Hippocampal formation (tissue), 2 donors: ENCODE data around the gene ZNF282.

ENCODE experiments used
- DNase-seq, 2 donors: peaks; one replicate each; lab custom pipeline; 2025; lab: John Stamatoyannopoulos, UW

The ZNF282 gene

GRCh38 chr7:149191851-149192250, 3.5 kb upstream of the ZNF282 start:
- DNase-seq = no peak

DNA sequence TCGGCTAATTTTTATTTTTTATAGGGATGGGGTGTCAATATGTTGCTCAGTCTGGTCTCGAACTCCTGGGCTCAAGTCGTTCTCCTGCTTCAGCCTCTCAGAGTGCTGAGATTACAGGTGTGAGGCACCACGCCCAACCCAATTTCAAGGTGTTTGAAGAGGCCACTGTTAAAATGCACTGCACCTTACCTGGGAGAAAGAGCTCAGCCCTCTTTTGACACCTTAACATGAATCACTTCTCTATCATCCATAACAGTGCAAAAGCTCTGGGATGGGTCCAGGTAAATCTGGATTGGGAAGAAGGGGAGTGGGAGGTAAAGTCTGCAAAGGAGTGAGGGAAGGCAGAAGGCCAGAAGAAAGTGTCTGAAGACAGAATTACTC, 557 bp upstream of the ZNF282 start:
- no peak for DNase-seq

DNA sequence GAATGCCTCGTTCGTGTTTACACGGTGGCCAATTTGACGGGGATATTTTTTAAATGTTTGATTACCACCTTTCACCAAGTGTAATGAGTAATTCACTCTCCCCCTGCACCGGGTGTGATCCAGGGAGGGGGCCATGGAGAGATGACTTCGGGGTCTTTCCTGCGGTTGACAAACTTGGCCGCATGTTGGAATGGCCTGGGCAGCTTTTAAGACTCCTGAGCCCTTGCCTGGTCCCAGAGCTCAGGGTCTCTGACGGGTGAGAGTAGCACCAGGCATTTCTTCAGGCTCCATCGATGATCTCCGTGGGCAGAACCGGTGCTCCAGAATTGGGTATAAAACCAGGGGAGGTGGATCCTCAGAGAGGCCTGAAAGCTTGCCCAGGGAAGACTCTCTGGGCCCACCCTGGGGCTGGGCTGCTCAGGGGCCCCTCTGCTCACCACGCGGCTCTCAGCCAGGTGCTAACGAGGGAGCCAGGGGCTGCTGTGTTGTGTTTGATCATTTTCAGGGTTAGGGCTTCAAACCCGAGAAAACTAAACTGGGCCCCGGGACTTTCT, 882 bp downstream of the ZNF282 start:
- DNase-seq = no peak

DNA sequence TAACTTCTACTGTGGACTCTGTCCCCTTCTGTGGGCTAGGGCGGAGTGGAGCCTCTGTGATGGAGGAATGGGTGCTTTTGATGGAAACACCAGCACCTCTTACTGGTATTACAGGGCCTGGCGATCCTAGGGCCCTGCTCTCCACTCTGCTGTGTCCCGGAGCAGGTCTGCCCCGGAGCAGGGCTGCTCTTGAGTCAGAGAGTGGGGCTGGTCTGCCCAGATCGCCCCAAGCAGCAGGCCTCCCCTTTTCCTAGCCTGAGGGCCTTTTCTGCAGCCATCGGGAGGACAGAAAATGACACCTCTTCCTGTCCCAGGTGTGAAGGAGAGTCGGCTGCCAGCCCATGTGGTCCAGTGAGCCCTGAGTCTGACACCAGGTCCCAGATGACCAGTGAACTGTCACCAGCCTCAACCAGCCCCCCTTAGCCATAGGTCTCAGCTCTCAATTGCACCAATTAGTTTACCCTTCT, 1.4 kb downstream of the ZNF282 start:
- DNase-seq = no peak

DNA sequence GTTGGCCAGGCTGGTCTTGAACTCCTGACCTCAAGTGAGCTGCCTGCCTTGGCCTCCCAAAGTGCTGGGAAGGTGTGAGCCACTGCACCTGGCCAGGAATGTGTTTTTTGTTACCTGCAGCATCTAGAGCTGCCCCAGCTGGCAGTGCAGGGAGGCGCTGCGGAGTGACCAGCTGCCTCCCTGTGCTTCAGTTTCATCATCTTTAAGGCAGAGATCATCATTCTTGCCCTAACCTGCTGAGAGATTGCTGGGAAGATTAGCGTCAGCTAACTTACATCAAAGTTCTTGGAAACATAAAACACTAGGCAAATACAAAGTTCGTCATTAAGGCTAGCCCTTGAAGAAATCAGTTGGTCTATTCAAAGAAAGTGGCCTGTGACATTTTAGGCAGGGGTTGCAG, 2.3 kb downstream of the ZNF282 start:
- DNase-seq = no peak

DNA sequence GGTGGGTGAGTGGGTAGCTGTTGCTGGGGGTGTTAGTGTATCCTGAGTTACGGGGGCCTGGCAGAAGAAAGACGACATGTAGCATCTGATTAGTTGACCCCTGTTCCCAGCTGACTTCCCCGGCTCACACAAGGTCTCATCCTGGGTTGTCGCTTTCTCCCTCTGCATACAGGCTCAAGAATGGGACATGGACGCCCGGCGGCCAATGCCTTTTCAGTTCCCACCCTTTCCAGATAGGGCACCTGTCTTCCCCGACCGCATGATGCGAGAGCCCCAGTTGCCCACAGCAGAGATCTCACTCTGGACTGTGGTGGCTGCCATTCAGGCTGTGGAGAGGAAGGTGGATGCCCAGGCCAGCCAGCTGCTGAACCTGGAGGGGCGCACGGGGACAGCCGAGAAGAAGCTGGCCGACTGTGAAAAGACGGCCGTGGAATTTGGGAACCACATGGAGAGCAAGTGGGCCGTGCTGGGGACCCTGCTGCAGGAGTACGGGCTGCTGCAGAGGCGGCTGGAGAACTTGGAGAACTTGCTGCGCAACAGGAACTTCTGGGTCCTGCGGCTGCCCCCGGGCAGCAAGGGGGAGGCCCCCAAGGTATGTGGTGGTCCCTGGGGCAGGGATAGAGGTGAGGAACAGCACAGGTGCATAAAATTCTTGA, 2.9 kb downstream of the ZNF282 start:
- DNase-seq = no peak

GRCh38 chr7:149199234-149199995, 4.1 kb downstream of the ZNF282 start:
- DNase-seq = no peak

DNA sequence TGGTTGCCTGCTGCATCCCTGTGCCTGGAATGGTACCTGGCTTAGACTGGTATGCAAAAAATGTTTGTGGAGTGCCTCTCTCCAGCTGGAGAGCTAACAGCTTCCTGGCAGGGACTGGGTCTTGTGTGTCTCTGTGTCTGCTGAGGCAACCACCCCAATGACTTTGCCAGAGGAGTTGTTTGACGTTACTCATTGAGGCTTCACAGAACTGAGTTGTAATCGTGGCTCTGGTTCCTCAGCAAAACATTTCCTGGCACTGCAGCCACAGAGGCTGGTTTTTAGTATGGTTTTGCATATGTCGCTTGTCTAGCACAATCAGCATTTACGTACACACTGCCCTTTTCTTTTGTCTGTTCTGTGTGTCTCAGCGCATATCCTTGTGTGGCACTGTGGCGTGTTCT, 7.5 kb downstream of the ZNF282 start:
- DNase-seq = no peak

- no peak for DNase-seq
Observed at GRCh38 chr7:149205690-149206381, 10.5 kb downstream of the ZNF282 start.

- DNase-seq = no peak
Observed at GRCh38 chr7:149207324-149208035, 12.1 kb downstream of the ZNF282 start.

DNA sequence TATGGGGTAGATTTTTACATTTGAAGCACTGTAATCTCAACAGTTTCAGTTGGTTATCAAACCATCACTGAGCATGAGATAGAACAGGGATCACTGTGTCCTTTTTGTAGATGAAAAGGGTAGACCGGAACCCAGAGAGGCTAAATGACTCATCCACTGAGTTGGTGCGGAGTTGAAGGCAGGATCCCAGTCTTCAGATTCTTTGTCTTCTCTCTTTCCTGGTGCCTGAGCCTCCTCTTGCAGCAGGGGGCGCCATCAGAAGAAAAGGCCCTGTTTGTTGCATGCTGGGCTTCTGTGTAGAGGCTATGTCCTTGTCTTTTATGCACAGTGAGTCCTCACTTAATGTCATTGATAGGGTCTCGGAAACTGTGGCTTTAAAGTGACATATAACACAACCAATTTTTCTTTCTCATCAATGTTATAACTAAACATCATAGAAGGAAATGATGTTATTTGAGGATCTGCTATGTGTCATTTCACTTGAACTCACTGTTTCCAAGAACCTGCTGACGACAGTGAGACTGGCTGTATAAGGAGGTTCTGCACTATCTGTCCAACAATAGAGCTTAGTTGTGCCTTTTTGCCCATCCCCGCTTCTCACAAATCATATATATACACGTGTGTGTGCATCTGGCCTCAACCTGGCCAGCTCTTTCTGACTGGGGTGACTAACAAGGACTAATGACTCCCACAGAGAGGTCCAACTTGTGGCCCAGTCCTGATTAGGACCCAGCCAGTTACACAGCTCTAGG, 14.3 kb downstream of the ZNF282 start:
- DNase-seq = no peak

- DNase-seq = no peak
Observed at GRCh38 chr7:149210551-149210950, 15.2 kb downstream of the ZNF282 start.

DNA sequence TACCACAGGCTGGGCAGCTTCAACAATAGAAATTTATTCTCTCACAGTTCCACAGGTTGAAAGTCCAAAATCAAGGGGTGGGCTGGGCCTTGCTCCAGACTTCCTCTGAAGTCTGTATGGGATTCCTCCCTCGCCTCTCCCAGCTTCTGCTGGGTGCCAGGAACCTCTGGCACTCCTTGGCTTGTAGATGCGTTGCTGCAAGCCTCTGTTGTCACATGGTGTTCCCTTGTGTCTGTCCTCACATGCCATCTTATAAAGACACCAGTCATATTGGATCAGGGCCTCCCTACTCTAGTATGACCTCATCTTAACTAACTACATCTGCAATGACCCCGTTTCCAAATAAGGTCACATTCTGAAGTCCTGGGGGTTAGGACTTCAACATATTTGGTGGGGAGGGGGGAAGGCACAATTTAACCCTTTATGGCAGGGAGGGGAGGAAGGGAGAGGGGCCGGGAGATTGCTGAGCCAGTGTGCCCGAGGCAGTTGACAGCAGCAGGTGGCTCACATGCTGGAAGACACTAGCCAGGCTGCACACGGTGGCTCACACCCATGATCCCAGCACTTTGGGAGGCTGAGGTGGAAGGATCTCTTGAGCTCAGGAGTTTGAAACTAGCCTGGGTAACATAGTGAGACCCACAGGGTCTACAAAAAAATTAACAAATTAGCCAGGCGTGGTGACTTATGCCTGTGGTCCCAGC, 18.8 kb downstream of the ZNF282 start:
- DNase-seq = no peak

DNA sequence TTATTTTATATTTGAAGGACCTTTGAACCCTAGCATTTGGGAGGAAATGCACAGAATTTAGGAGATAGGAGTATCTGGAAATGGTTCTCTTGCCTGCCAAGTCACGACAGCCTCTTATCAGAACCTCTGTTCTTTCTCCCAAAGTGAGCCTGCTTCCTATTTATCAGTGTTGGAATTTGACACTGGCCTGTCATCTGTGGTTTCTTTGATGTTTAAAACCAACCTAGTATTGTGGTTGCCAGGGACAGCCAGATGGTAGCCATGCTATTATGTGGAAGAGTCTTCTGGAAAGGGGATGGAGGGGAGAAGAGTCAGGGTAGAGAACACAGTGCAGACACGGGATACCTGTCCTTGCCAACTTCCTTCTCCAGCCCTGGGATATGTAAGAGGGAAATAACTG, 21.1 kb downstream of the ZNF282 start:
- no peak for DNase-seq

DNA sequence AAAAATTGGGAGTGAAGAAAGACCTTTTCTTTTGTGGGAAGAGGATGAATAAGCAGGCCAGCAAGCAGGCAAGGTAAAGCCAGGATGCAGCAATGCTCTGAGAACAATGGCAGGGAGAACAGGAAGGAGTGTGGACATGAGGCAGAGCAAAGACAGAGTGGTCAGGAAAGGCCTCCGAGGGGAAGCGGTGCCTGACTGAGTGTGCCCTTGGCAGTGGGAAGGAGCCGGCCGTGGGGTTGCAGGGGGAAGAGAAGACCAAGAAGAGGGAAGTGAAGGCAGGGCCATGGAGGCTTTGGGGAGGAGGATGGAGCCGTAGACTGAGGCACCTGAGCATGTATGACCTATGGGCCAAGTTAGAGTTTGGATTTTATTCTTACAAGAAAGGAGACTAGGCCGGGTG, 22.2 kb downstream of the ZNF282 start:
- DNase-seq = no peak

DNA sequence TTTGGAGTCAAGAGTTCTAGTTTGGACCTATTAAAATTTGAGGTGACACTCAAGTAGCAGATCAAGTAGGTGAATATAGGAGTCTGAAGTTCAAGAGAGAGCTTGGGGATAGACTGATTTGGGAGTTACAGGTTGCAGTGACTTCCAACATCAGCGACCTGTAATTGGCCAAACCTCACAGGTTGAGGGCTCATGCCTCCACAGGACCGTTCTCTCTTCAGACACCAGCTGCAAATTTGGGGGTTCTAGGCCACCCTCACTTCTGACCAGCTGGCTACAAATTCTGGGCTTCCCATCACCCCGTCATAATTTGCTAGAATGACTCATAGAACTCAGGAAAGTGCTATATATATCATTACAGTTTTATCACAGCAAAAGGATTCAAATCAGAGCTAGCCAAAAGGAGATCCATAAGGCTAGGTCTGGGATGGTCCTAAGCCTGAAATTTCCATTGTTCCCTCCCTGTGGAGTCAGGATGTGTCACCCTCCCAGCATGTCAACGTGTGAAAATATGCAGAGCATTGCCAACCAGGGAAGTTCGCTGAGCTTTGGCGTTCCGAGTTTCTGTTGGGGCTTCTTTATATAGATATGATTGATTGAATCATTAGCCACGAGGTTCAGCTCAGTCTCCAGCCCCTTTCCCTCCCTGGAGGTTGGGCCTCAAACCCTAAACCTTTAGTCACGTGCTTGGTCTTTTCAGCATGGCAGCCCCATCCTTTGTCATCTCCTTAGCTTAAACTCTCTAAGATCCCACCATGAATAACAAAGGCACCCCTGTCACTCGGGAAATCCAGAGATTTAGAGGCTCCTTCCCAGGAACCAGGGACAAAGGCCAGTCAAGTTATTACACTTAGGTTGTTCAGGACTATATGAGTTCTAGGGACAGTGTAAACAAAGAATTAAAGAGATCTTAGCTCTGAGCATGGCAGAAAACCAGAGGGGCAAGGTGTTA, 23.4 kb downstream of the ZNF282 start:
- no peak for DNase-seq

DNA sequence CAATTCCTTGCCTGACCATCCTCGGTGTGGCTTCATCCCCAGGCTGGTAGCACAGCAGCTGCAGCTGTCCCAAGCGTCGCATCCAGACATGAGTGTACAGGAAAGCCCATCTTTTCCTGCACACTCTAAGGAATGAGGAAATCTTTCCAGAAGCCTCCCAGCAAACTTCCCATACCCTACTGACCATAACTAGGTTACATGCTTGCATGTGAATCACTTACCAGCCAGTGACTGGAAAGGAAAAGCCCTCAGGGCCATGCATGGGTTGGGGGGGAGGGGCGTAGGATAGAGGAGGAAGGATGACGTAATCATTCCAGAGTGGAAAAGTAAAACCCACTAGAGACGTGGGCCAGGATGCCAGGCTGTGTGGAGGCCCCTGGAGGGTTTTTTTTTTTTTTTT, 25.2 kb downstream of the ZNF282 start:
- DNase-seq = no peak

DNA sequence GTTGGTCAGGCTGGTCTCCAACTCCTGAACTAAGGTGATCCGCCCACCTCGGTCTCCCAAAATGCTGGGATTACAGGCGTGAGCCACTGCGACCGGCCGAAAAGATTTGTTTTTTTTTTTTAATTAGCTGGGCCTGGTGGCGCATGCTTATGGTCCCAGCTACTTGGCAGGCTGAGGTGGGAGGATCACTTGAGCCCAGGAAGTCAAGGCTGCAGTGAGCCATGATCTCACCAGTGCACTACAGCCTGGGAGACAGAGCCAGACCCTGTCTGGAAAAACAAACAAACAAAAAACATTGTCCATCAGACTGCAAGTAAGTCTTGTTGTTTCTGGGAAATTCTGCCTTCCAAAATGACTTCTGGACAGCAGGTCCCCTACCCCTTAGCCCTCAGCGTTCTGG, 27.8 kb downstream of the ZNF282 start:
- no peak for DNase-seq

DNA sequence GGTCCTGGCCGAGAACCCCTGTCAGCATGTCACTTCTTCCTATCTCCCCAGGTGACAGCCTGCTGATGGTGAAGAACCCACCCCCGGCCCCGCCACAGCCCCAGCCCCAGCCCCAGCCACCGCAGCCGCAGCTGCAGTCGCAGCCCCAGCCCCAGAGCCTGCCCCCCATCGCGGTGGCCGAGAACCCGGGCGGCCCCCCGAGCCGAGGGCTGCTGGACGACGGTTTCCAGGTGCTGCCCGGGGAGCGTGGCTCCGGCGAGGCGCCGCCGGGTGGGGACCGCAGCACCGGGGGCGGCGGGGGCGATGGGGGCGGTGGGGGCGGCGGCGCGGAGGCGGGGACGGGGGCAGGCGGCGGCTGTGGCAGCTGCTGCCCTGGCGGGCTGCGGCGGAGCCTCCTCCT, 28.4 kb downstream of the ZNF282 start:
- no peak for DNase-seq

DNA sequence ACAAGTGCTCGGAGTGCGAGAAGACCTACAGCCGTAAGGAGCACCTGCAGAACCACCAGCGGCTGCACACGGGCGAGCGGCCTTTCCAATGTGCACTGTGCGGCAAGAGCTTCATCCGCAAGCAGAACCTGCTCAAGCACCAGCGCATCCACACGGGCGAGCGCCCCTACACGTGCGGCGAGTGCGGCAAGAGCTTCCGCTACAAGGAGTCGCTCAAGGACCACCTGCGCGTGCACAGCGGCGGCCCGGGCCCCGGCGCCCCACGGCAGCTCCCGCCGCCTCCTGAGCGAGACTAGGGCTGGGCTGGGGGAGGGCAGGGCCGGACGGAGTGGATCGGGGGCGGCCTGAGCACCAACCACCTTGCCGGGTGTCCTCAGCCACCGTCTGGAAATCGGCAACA, 29.0 kb downstream of the ZNF282 start:
- DNase-seq = no peak
